ENCODE data around the gene ZFP90.

DNA sequence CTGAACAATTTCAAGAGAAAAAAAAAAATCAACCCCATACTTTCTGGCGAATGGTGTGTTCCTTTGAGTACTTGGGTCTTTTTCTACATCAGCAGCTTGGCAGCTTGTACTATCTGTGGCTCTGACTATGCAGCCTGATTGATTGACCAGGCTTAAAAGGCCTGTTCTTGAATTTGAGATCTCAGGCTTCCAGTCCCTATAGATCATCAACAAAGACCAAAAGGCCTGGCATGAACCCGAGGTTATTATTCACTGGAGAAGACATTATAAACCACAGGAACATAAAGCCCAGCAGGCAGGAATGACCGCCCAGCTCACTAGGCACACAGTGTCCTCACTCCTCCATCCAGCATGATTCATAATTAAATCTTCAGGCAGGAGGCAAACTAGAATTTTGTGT lies 73.9 kb downstream of the ZFP90 start:
- no peak for TF ChIP-seq CTCF (IDR thresholded peaks at IDR 0.05)
- TF ChIP-seq POLR2A (IDR thresholded peaks at IDR 0.05): no peak
